Measurements from ENCODE around the gene PI4KA. TPM values are rescaled to one million over a fixed set of nuclear protein-coding genes. Genes with fewer than 3 reads are reported as not detected.
"Not testable (repeated sequence)": the region's sequence is repeated elsewhere in the genome, so short reads cannot be mapped to it uniquely, and the experiment has no call there.

The PI4KA gene
- total RNA-seq, 1 donor from 2014 or later = 24.1 TPM

GRCh38 chr22:20899827-20900423 is 41.3 kb upstream of the PI4KA start:
- DNase-seq (ENCODE audit: low read depth) = no peak
- TF ChIP-seq CTCF (conservative IDR thresholded peaks at IDR 0.05; ENCODE audit: low read depth, low read length) = no peak
- no peak overlapping the region for H3K4me3 ChIP-seq (ENCODE audit: low read depth, low read length)

- H3K4me3 ChIP-seq (ENCODE audit: low read depth, low read length); DNase-seq (ENCODE audit: low read depth): not testable (repeated sequence)
Measured at GRCh38 chr22:20897737-20898136, 39.1 kb upstream of the PI4KA start.

- no peak for DNase-seq (ENCODE audit: low read depth)
- no peak overlapping the region for H3K4me3 ChIP-seq (ENCODE audit: low read depth, low read length)
- TF ChIP-seq CTCF (conservative IDR thresholded peaks at IDR 0.05; ENCODE audit: low read depth, low read length) = no peak
Measured at GRCh38 chr22:20890975-20891374, 32.4 kb upstream of the PI4KA start.

- H3K4me3 ChIP-seq (ENCODE audit: low read depth, low read length) = no peak overlapping the region
- no peak for TF ChIP-seq CTCF (conservative IDR thresholded peaks at IDR 0.05; ENCODE audit: low read depth, low read length)
- no peak for DNase-seq (ENCODE audit: low read depth)
Measured at GRCh38 chr22:20889904-20890540, 31.4 kb upstream of the PI4KA start.

GRCh38 chr22:20889025-20889704 is 30.6 kb upstream of the PI4KA start:
- no peak for DNase-seq (ENCODE audit: low read depth)
- no peak overlapping the region for H3K4me3 ChIP-seq (ENCODE audit: low read depth, low read length)
- no peak for TF ChIP-seq CTCF (conservative IDR thresholded peaks at IDR 0.05; ENCODE audit: low read depth, low read length)

GRCh38 chr22:20887375-20887774 is 28.8 kb upstream of the PI4KA start:
- H3K4me3 ChIP-seq (ENCODE audit: low read depth, low read length) = no peak overlapping the region
- no peak for TF ChIP-seq CTCF (conservative IDR thresholded peaks at IDR 0.05; ENCODE audit: low read depth, low read length)
- no peak for DNase-seq (ENCODE audit: low read depth)

GRCh38 chr22:20885557-20886323 is 27.1 kb upstream of the PI4KA start:
- peak; percentile 96 for TF ChIP-seq CTCF (conservative IDR thresholded peaks at IDR 0.05; ENCODE audit: low read depth, low read length)
- H3K4me3 ChIP-seq (ENCODE audit: low read depth, low read length) = no peak overlapping the region
- DNase-seq (ENCODE audit: low read depth) = no peak
